Measurements from ENCODE around the gene CEP350.

The CEP350 gene

DNA sequence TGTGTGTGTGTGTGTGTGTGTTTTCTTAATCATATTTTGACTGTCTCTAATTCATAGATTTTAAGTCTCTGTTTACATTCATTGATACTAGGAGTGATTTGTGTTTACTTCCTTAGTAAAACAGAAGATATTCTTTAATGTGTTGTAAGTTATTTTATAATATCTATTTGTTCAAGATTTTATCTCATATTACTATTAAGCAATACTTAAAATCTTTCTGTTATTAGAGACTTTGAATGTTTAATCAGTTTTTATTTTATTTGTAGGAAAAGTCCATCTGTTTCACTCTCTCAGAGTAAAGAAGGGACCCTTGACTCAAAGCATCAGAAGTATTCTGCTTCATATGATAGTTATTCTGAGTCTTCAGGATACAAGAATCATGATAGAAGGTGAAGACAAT, 89.2 kb downstream of the CEP350 start:
- Histone ChIP-seq H3K4me1 (ENCODE audit: insufficient read depth, insufficient read length) (no peaks in the 10 kb centered on the region), H3K4me3 (ENCODE audit: insufficient read length, low read depth) (no peak overlapping the region), H3K27me3 (ENCODE audit: insufficient read depth, insufficient read length) (no peaks in the 10 kb centered on the region), H3K9me3 (ENCODE audit: insufficient read depth, low read length) (no peaks in the 10 kb centered on the region), H3K9ac (ENCODE audit: insufficient read length, low read depth) (no peak overlapping the region), H3K36me3 (ENCODE audit: insufficient read depth, insufficient read length, low read length) (peaks cover 77% of the 10 kb centered on the region)
- TF ChIP-seq YY1 (IDR thresholded peaks at IDR 0.05; ENCODE audit: insufficient read depth, insufficient read length) (no peak), ZNF274 (IDR thresholded peaks at IDR 0.05; ENCODE audit: low read depth, low read length) (no peak), SUZ12 (IDR thresholded peaks at IDR 0.05; ENCODE audit: extremely low read depth, insufficient read depth, insufficient read length) (no peak)
- no peak for DNase-seq (ENCODE audit: low read depth, low spot score)

DNA sequence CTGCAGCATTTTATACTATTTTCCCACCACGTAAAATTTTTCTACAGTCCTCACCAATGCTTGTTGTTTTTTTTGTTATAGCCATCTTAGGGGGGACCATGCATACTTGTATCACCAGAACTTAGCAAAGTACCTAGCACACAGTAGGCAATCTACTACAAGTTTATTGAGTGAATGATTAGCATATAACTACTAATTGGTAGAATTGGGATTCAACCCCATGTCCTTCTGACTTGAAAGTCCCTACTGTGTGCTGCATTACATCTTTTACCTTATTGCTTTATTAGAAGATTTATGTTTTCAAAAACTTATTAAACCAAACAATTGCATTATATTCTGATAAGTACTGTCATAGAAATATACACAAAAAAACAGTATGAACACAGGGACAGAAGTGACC, 92.1 kb downstream of the CEP350 start:
- Histone ChIP-seq H3K36me3 (ENCODE audit: insufficient read depth, insufficient read length, low read length) (peaks cover 87% of the 10 kb centered on the region), H3K4me3 (ENCODE audit: insufficient read length, low read depth) (no peak overlapping the region), H3K4me1 (ENCODE audit: insufficient read depth, insufficient read length) (no peaks in the 10 kb centered on the region), H3K27me3 (ENCODE audit: insufficient read depth, insufficient read length) (no peaks in the 10 kb centered on the region), H3K9me3 (ENCODE audit: insufficient read depth, low read length) (no peaks in the 10 kb centered on the region), H3K9ac (ENCODE audit: insufficient read length, low read depth) (no peak overlapping the region)
- no peak for TF ChIP-seq ZNF274 (IDR thresholded peaks at IDR 0.05; ENCODE audit: low read depth, low read length)
- no peak for TF ChIP-seq YY1 (IDR thresholded peaks at IDR 0.05; ENCODE audit: insufficient read depth, insufficient read length)
- TF ChIP-seq SUZ12 (IDR thresholded peaks at IDR 0.05; ENCODE audit: extremely low read depth, insufficient read depth, insufficient read length), result no peak
- no peak for DNase-seq (ENCODE audit: low read depth, low spot score)

DNA sequence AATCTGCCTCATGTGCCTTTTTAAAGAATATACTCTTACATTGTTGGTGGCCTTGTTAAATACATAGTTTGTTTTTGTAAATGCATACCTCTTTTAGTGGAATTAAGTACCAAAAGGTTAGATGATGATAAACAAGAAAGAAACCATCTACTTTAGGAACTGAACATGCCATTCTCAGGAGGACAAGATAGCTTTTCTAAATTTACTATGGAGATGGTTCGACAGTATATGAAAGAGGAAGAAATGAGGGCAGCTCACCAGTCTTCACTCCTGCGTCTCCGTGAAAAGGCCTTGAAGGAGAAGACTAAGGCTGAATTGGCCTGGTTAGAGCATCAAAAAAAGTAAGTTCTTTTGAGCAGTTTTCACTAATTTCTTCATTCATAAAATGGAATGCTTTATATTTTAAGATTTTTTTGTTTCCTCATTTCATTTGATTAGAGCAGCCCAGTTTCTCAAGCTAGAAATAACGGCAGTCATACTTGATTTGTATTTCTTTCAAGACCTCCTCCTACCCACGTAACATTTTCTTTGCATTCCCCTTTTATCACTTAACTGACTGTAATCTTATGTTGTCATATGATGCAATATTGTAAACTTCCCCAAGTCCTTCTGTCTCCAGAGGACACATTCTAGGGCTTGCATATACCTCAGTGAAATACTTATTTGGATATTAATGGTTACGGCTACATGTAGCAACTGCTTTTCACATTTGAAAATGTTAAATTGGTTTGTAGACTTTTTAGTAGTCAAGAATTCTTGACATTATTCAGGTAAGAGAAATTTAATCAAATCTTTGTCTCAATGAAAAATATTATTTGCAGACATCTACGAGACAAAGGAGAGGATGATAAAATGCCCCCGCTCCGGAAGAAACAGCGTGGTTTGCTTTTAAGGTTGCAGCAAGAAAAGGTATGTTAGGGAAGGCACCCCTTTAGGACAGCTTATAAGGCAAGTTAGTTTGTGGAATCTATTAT, 99.3 kb downstream of the CEP350 start:
- no peak for DNase-seq (ENCODE audit: low read depth, low spot score)

DNA sequence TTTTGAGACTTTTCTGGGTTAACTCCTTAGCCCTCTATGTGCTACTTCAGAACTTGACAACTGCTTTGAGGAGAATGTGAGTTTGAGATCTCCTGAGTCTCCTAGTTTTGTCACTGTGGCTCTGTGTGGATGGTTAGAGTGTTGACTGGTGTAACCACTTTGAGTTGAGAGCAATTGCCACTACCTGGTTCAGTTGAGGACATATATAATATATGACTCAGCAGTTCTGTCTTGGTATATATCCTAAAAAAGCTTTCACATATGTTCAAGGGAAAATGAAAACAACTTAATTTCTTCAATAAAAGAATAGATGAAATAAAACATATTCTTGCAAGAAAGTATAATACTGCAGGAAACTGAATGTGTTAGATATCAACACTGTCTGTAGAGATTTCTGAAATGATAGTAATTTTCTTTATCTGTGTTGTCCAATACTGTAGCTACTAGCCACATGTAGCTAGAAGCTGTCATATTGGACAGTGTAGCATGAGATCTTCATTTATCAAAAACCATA, 103.3 kb downstream of the CEP350 start:
- TF ChIP-seq ZNF274 (IDR thresholded peaks at IDR 0.05; ENCODE audit: low read depth, low read length) (no peak), SUZ12 (IDR thresholded peaks at IDR 0.05; ENCODE audit: extremely low read depth, insufficient read depth, insufficient read length) (no peak)
- no peak for DNase-seq (ENCODE audit: low read depth, low spot score)

More for the DNA sequence above, 99.3 kb downstream of the CEP350 start:
- Histone ChIP-seq H3K4me1 (ENCODE audit: insufficient read depth, insufficient read length) (no peaks in the 10 kb centered on the region), H3K9me3 (ENCODE audit: insufficient read depth, low read length) (no peaks in the 10 kb centered on the region), H3K27me3 (ENCODE audit: insufficient read depth, insufficient read length) (no peaks in the 10 kb centered on the region), H3K9ac (ENCODE audit: insufficient read length, low read depth) (no peak overlapping the region), H3K4me3 (ENCODE audit: insufficient read length, low read depth) (no peak overlapping the region), H3K36me3 (ENCODE audit: insufficient read depth, insufficient read length, low read length) (peaks cover 62% of the 10 kb centered on the region)
- TF ChIP-seq YY1 (IDR thresholded peaks at IDR 0.05; ENCODE audit: insufficient read depth, insufficient read length), result no peak
- TF ChIP-seq SUZ12 (IDR thresholded peaks at IDR 0.05; ENCODE audit: extremely low read depth, insufficient read depth, insufficient read length), result no peak
- no peak for TF ChIP-seq ZNF274 (IDR thresholded peaks at IDR 0.05; ENCODE audit: low read depth, low read length)

GRCh38 chr1:180061019-180061418, 106.4 kb downstream of the CEP350 start:
- no peak overlapping the region for H3K9ac ChIP-seq (ENCODE audit: insufficient read length, low read depth)
- DNase-seq (ENCODE audit: low read depth, low spot score), result no peak
- no peaks in the 10 kb centered on the region for H3K4me1 ChIP-seq (ENCODE audit: insufficient read depth, insufficient read length)
- H3K9me3 ChIP-seq (ENCODE audit: insufficient read depth, low read length), result no peaks in the 10 kb centered on the region
- no peak overlapping the region for H3K4me3 ChIP-seq (ENCODE audit: insufficient read length, low read depth)
- H3K36me3 ChIP-seq (ENCODE audit: insufficient read depth, insufficient read length, low read length), result peaks cover 66% of the 10 kb centered on the region
- H3K27me3 ChIP-seq (ENCODE audit: insufficient read depth, insufficient read length), result no peaks in the 10 kb centered on the region
- TF ChIP-seq ZNF274 (IDR thresholded peaks at IDR 0.05; ENCODE audit: low read depth, low read length) (no peak), YY1 (IDR thresholded peaks at IDR 0.05; ENCODE audit: insufficient read depth, insufficient read length) (no peak), SUZ12 (IDR thresholded peaks at IDR 0.05; ENCODE audit: extremely low read depth, insufficient read depth, insufficient read length) (no peak)

More for the DNA sequence above, 103.3 kb downstream of the CEP350 start:
- Histone ChIP-seq H3K4me3 (ENCODE audit: insufficient read length, low read depth) (no peak overlapping the region), H3K9ac (ENCODE audit: insufficient read length, low read depth) (no peak overlapping the region), H3K27me3 (ENCODE audit: insufficient read depth, insufficient read length) (no peaks in the 10 kb centered on the region), H3K9me3 (ENCODE audit: insufficient read depth, low read length) (no peaks in the 10 kb centered on the region), H3K36me3 (ENCODE audit: insufficient read depth, insufficient read length, low read length) (peaks cover 63% of the 10 kb centered on the region), H3K4me1 (ENCODE audit: insufficient read depth, insufficient read length) (no peaks in the 10 kb centered on the region)

DNA sequence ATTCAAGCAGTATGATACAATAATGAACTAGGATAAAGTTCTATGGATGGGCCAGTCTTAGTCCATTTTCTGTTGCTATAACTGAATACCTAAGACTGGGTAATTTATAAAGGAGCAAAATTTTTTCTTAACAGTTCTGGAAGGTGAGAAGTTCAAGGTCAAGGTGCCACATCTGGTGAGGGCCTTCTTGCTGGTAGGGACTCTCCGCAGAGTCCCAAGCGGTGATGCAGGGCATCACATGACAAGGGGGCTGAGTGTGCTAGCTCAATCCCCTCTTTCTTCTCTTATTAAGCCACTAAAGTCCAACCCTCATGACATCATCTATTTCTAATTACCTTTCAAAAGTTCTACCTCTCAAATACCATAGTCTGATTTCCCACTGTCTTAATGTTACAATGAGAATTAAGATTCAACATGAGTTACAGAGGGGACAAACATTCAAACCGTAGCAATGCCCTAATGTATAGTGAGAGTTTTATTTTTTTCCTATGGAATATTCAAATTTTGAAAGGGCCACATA, 107.9 kb downstream of the CEP350 start:
- DNase-seq (ENCODE audit: low read depth, low spot score), result no peak
- H3K4me3 ChIP-seq (ENCODE audit: insufficient read length, low read depth), result no peak overlapping the region
- no peaks in the 10 kb centered on the region for H3K9me3 ChIP-seq (ENCODE audit: insufficient read depth, low read length)
- H3K36me3 ChIP-seq (ENCODE audit: insufficient read depth, insufficient read length, low read length), result peaks cover 76% of the 10 kb centered on the region
- no peaks in the 10 kb centered on the region for H3K4me1 ChIP-seq (ENCODE audit: insufficient read depth, insufficient read length)
- TF ChIP-seq SUZ12 (IDR thresholded peaks at IDR 0.05; ENCODE audit: extremely low read depth, insufficient read depth, insufficient read length) (no peak), YY1 (IDR thresholded peaks at IDR 0.05; ENCODE audit: insufficient read depth, insufficient read length) (no peak), ZNF274 (IDR thresholded peaks at IDR 0.05; ENCODE audit: low read depth, low read length) (no peak)
- H3K27me3 ChIP-seq (ENCODE audit: insufficient read depth, insufficient read length), result no peaks in the 10 kb centered on the region
- H3K9ac ChIP-seq (ENCODE audit: insufficient read length, low read depth), result no peak overlapping the region

DNA sequence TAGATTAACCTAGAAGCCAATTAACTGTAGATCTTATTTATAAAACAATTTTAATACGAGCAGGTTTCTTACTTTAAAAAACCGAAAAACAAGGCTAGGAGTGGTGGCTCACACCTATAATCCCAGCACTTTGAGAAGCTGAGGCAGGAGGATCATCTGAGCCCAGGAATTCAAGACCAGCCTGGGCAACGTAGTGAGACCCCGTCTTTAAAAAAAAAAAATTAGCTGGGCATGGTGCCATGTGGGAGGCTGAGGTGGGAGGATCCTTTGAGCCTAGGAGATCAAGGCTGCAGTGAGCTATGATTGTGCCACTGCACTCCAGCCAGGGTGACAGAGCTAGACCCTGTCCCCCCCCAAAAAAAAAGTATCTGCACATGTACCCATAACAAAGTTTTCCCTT, 110.8 kb downstream of the CEP350 start:
- TF ChIP-seq YY1 (IDR thresholded peaks at IDR 0.05; ENCODE audit: insufficient read depth, insufficient read length) (no peak), SUZ12 (IDR thresholded peaks at IDR 0.05; ENCODE audit: extremely low read depth, insufficient read depth, insufficient read length) (no peak), ZNF274 (IDR thresholded peaks at IDR 0.05; ENCODE audit: low read depth, low read length) (no peak)
- no peaks in the 10 kb centered on the region for H3K4me1 ChIP-seq (ENCODE audit: insufficient read depth, insufficient read length)
- H3K36me3 ChIP-seq (ENCODE audit: insufficient read depth, insufficient read length, low read length), result peaks cover 94% of the 10 kb centered on the region
- H3K27me3 ChIP-seq (ENCODE audit: insufficient read depth, insufficient read length), result no peaks in the 10 kb centered on the region
- no peak overlapping the region for H3K4me3 ChIP-seq (ENCODE audit: insufficient read length, low read depth)
- H3K9ac ChIP-seq (ENCODE audit: insufficient read length, low read depth), result no peak overlapping the region
- H3K9me3 ChIP-seq (ENCODE audit: insufficient read depth, low read length), result no peaks in the 10 kb centered on the region
- no peak for DNase-seq (ENCODE audit: low read depth, low spot score)

Measured in NT2/D1 (cell line).